ENCODE results near the gene MDGA2.

The MDGA2 gene

DNA sequence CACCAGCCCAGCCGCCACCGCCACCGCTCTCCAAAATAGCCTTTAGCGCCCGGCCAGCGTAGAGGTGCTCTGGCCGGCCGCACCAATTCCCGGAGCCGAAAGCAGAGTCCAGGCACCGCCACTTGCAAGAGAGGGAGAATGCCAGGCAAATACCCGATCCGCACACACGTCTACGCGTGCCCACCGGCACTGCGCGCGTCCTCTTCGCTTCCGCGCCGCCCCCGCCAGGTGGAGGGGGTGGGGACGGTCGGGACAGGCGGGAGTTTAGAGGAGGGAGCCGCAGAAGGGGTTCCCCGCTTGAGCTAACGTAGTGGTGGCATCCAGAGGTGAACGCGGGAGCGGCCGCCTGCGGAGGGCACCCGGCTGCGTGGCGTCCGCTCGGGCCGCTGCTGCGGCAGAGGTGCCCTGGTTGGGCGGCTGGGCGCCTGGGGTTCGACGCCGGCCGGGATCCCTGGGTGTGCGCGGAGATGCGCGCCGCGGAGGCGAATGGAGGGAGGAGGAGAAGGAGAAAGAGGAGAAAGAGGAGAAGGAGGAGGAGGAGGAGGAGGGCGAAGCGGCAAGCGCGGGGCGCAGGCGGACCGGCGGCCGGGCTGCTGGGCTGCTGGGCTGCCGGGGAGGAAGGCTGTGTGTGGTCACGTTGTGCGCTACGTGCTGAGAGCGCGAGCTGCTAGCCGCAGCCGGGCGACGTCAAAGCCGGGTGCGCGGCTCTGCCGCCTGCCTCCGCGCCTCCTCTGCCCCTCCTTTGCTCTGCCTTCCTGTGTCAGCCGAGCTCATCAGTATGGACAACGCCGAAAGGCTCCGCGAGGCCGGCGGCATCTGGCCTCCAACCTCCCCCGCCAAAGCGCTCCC is at the start of gene MDGA2:
Gene MDGA2 (minus strand): TSS at position 140 of the 849 bp plus-strand sequence.
- DNase-seq (ENCODE audit: low read depth in 2 of 2) = no peak

DNA sequence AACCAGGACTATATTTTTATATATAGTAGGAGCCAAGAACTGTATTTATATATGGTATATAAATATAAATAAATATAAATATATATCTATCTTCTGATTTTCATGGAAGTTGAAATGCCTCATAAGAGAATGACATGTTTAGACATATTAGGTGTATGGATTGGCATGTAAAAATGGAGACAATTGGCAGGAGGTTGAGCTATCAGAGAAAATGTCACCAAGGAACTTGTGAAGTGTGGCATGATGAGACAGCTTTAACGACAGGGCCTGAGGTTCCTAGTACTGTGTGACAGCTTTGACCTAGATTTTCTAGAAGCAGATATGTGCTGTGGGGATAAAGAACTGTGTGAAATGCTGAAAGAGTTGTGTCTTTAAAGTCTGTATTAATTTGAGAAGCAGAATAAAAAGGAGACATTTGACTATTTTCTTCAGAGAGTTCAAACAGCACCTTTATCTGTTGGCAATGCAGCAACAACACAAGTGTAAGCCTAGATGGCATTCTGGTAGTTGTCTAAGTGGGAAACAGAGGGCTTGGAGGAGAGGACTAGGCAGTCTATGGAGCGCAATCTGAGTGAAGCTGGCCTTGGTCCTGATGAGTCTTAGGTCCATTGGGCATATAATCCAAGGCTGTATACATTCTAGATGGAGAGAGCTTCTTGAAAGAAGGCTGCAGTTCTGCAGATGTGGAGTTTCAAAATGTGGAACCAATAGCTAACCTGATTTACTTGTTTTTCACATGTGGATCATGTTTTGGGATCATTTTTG is 47.7 kb upstream of the MDGA2 start:
- no peak for DNase-seq (ENCODE audit: low read depth in 2 of 2)

DNA sequence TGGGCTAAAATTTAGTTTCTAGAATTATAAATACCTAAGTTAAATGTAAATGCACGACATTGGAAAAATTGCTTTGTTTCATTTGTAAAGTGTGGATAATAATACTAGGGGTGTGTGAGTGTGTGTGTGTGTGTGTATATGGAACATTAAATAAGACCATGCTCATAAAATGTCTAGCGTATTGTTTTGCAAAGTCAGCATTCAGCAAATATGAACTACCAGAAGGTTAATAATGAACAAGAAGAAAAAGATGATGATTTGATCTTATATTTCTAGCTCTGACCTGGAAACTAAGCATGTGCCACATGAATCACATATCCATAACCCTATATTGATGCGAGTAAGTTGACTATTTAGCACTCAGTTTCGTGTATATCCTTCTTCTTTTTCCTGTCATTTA is 44.9 kb upstream of the MDGA2 start:
- DNase-seq (ENCODE audit: low read depth in 2 of 2) = no peak

- DNase-seq (ENCODE audit: low read depth in 2 of 2) = no peak
These were observed 39.9 kb upstream of the MDGA2 start for GRCh38 chr14:47715330-47715729.

- DNase-seq (ENCODE audit: low read depth in 2 of 2) = no peak
These were observed 35.2 kb upstream of the MDGA2 start for GRCh38 chr14:47710581-47710980.

- no peak for DNase-seq (ENCODE audit: low read depth in 2 of 2)
These were observed 30.3 kb upstream of the MDGA2 start for GRCh38 chr14:47705683-47706082.

DNA sequence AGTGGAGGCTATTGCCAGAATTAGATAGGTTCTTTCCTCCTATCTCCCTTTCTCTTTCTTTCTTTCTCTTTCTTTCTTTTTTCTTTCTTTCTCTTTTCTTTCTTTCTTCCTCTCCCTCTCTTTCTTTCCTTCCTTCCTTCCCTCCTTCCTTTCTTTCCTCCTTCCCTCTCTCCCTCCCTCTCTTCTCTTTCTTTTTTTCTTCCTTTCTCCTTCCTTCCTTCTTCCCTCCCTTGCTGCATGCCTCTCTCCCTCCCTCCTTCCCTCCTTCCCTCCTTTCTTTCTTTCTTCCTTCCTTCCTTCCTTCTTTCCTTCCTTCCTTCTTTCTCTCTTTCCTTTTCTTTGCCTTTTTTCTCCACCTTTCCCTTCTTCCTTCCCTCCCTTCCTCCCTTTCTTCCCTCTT is 16.4 kb upstream of the MDGA2 start:
- DNase-seq (ENCODE audit: low read depth in 2 of 2) = no peak

DNA sequence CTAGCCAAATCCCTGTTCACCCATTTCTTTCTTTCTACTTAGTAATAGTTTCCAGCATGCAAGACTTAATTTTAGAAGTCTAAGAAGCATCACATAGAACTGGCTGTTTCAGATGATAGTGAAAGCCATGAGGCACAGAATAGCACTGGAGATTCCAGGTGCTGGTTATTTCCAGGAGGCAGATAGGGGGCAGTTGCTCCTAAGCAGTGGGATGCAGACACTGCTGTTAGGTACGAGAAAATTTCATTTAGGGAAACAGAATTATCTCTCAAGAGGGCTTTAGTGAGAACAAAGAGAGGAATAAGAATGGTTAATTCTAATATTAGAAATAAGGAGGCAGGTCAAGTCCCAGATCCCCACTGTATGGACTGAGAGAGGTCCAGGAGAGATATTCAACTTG is 3.6 kb upstream of the MDGA2 start:
- no peak for DNase-seq (ENCODE audit: low read depth in 2 of 2)

DNA sequence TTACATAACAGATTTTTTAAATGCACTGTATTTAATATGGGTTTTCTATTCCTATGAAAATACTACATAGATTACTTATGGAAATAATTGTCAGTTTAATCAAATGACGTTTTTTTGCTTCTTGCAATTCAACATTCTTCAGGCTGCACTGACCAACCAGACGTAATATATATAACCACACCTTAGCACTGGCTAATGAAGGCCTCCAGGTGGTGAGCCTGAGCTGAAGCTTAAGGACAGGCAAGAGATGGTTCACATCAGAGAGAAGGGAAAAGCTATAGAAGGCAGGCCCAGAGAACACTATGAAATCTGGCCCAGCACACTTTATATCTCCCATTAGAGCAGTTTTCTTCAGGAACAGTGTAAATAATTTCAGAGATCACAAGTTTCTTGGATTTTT is 2.8 kb upstream of the MDGA2 start:
- no peak for DNase-seq (ENCODE audit: low read depth in 2 of 2)

DNA sequence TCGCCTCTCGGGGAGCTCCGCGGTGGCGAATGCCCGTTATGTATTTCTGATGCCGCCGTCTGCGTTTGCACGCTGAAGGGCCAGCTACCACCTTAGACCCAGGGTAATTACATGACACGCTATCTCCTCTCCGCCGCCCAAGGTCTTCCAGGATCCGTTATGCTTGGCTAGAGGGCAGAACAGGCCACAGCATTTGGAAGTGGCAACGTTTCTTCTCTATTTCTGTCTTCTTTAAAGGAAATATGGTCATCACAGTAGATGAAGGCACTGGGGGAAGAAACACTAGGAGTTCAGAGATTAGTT is 861 bp upstream of the MDGA2 start:
- no peak for DNase-seq (ENCODE audit: low read depth in 2 of 2)

GRCh38 chr14:47674543-47675465 is 601 bp downstream of the MDGA2 start:
- DNase-seq (ENCODE audit: low read depth in 2 of 2) = no peak

DNA sequence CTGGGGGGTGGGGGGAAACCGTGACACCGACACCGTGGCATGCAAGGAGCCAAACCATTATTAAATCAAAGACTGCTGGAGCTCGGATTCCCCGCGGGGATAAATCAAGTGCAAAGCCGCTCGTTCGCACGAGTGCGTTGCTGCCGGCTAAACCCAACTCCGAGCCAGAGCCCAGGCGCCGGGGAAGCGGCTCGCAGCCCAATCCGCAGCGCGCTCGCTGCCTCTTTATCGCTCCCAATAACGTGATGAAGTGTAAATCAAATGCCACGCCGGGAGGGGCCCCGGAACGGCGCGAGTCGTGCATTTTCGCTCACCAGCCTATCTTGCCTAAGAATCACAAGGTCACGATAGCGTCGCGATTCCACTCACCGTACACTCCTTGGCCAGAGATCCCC is 1.3 kb downstream of the MDGA2 start:
- DNase-seq (ENCODE audit: low read depth in 2 of 2) = no peak

DNA sequence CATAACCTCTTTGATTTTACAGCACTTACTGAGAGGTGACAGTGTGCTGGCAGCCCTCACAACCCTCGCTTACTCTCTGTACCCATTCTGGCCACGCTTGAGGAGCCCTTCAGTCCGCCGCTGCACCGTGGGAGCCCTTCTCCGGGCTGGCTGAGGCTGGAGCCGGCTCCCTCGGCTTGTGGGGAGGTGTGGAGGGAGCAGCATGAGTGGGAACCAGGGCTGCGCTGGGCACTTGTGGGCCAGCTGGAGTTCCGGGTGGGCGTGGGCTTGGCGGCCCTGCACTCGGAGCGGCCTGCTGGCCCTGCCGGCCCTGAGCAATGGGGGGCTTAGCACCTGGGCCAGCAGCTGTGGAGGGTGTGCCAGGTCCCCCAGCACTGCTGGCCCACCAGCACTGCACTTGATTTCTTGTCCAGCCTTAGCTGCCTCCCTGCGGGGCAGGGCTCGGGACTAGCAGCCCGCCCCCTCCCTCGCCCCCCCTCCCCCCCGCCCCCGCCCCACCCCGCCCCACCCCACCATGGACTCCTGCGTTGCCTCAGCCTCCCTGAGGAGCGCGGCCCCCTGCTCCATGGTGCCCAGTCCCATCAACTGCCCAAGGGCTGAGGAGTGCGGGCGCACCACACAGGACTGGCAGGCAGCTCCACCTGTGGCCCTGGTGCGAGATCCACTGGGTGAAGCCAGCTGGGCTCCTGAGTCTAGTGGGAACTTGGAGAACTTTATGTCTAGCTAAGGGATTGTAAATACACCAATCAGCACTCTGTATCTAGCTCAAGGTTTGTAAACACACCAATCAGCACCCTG is 9.9 kb downstream of the MDGA2 start:
- DNase-seq (ENCODE audit: low read depth in 2 of 2) = no peak

DNA sequence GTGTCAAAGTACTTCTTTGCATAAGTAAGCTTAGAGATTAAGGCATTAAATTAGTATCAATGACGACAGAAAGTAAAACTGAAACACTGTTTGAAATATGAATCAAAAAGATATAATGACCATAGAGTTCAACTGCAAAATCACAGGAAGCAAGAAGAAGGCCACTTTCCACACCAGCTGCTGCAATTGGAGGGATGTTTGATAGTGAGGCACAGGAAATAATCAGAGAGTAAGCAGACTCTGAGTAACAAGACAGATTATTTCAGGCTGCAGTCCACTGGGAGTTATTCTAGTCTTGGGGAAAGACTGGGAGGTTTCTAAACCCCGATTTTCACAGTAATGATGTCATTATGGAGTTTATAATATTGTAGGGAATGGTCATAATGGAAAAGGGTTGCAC is 12.9 kb downstream of the MDGA2 start:
- DNase-seq (ENCODE audit: low read depth in 2 of 2) = no peak

- DNase-seq (ENCODE audit: low read depth in 2 of 2) = no peak
These were observed 15.2 kb downstream of the MDGA2 start for GRCh38 chr14:47660158-47660557.

GRCh38 chr14:47658041-47658440 is 17.4 kb downstream of the MDGA2 start:
- no peak for DNase-seq (ENCODE audit: low read depth in 2 of 2)

- DNase-seq (ENCODE audit: low read depth in 2 of 2) = no peak
These were observed 18.3 kb downstream of the MDGA2 start for GRCh38 chr14:47657143-47657542.

DNA sequence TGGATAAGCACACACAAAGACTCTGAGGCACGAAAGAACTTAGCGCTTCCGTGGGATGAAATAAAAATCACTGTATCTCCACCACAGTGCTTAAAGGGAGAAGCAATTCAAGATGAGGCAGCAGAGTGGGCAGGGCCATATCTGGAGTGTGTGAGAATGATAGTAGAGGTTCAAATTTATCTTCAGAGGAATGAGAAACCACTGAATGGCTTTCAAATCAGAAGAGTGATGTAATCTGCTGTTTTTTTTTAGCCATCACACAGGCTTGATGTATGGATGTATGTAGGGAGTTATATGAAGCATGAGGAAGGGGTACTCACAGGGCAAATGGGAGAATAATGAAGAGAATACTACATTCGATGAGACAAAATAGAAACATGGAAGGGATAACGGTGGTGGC is 24.1 kb downstream of the MDGA2 start:
- no peak for DNase-seq (ENCODE audit: low read depth in 2 of 2)

DNA sequence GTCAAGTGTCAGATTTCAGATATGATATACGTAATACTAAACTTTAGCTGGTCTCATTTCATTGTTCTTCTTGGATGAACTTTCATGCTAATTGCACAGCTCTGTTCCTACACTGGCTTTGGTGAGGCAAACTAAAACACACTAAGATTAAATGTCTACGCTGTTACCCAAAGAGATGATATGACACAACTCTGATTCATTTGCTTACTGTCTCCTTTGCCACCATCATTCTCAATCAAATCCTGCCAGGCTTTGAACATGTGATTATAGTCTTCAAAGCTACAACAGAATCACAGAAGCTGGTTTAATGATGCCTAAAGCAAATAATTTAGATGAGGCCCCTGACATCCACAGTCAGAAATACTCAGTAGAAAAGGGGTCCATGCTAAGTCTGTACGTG is 37.7 kb downstream of the MDGA2 start:
- no peak for DNase-seq (ENCODE audit: low read depth in 2 of 2)

DNA sequence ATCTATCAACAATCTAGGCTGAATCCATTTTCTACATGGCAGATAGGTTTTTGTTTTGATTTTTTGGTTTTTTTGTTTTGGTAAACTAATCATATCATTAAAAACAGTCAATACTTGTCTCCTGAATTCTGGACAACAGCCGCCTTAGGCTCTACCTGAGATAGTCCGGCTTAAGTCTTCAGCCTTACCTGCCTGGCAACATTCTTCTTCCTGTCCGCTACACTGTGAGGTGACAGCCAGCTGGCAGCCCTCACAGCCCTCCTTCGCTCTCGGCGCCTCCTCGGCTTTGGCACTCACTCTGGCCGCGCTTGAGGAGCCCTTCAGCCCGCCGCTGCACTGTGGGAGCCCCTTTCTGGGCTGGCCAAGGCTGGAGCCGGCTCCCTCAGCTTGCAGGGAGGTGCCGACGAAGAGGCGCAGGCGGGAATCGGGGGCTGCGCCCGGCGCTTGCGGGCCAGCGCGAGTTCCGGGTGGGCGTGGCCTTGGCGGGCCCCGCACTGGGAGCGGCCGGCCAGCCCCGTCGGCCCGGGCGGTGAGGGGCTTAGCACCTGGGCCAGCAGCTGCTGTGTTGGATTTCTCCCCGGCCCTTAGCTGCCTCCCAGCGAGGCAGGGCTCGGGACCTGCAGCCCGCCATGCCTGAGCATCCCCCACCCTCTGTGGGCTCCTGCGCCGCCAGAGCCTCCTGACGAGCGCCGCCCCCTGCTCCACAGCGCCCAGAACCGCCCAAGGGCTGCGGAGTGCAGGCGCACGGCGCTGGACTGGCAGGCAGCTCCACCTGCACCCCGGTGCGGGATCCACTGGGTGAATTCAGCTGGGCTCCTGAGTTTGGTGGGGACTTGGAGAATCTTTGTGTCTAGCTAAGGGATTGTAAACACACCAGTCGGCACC is 49.0 kb downstream of the MDGA2 start:
- DNase-seq (ENCODE audit: low read depth in 2 of 2) = no peak

Measured in stimulated activated CD8-positive, alpha-beta memory T cell treated with anti-CD3 and anti-CD28 coated beads, Interleukin-2, amount 100 ng/mL, for 48 hours (primary cell).